Large intestine (tissue), 3 donors: ENCODE measurements around the gene OST4. TPM values are rescaled to one million over a fixed set of nuclear protein-coding genes. Genes with fewer than 3 reads are reported as not detected.

Source experiments
- DNase-seq, 2 donors: peaks; one replicate each; pipeline versions ENCODE4 v3.0.0 to v3.0.0-alpha.2; 2013
- H3K27ac ChIP-seq: one replicate; pipeline ENCODE4 v1.5.1; 2013; ENCODE audit warnings: low read length
- H3K27me3 ChIP-seq: 2 replicates; pipeline ENCODE4 v1.6.1; 2013; ENCODE audit warnings: low read length; ENCODE audit not compliant: control insufficient read depth, insufficient read depth
- H3K36me3 ChIP-seq: 2 replicates; pipeline ENCODE4 v1.6.1; 2013; ENCODE audit warnings: low read length; ENCODE audit not compliant: control insufficient read depth, insufficient read depth
- H3K4me1 ChIP-seq: one replicate; pipeline ENCODE4 v1.6.1; 2013; ENCODE audit warnings: low read length; ENCODE audit not compliant: control insufficient read depth, insufficient read depth
- H3K4me3 ChIP-seq: one replicate; pipeline ENCODE4 v1.5.1; 2013; ENCODE audit warnings: low read length
- H3K9me3 ChIP-seq: one replicate; pipeline ENCODE4 v1.6.1; 2013; ENCODE audit warnings: mild to moderate bottlenecking, low read depth, low read length, moderate library complexity; ENCODE audit not compliant: control insufficient read depth
- WGBS: methylation state at CpG from one replicate; pipeline ENCODE4 v1.1.5; 2013; ENCODE audit warnings: low lambda C conversion rate; ENCODE audit not compliant: insufficient coverage; 5-methylcytosine and 5-hydroxymethylcytosine counted together
- polyA plus RNA-seq: library from polyadenylated mRNA; unstranded; fragments of 120-200 nt; gene quantifications from one replicate; pipeline ENCODE4 v1.2.1, GENCODE V29; 2013

Gene OST4
- polyA plus RNA-seq, 1 donor: 313 TPM

DNA sequence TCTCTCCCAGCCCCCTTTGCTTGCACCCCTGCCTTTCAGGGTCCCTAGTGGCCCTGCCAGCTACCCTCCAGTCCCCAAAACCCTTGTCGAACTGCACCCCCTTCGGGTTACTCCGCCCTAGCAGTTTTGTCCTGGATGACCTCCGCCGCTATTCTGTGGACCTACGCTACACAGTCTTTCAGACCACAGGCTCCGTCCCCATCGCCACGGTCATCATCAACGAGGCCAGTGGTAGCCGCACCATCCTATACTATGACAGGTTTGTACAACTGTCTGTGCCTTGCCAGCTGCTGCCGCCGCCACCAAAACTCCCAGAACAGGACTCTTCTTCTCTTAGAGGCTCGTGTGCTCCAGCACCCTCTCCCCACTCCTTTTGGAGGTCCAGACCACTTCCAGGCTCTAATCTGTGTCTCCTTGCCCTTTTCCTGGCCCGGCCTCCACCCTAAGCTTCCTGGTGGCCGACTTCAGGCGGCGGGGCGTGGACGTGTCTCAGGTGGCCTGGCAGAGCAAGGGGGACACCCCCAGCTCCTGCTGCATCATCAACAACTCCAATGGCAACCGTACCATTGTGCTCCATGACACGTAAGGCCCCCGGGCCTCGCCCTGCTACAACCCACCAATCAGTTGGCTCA, 23.0 kb upstream of the OST4 start:
- H3K4me1 ChIP-seq: peaks cover 66% of the 10 kb centered on the region
- H3K27me3 ChIP-seq: no peaks in the 10 kb centered on the region
- H3K4me3 ChIP-seq: no peak overlapping the region
- 83% methylated on average over 1 of the region's 24 CpGs for whole genome bisulfite sequencing
- no peaks in the 10 kb centered on the region for H3K9me3 ChIP-seq
- H3K36me3 ChIP-seq: peaks cover 46% of the 10 kb centered on the region
- no peak for DNase-seq
- peak overlapping the region; percentile 88 for H3K27ac ChIP-seq

- H3K4me3 ChIP-seq: peak overlapping the region; percentile 4
- peaks cover 43% of the 10 kb centered on the region for H3K36me3 ChIP-seq
- WGBS: no CpG with 5 or more reads among the region's 6 CpGs
- H3K4me1 ChIP-seq: peaks cover 72% of the 10 kb centered on the region
- no peaks in the 10 kb centered on the region for H3K9me3 ChIP-seq
- DNase-seq: peak; percentile 76 to 87
- peak overlapping the region; percentile 88 for H3K27ac ChIP-seq
- H3K27me3 ChIP-seq: no peaks in the 10 kb centered on the region
Observed at GRCh38 chr2:27093430-27094352, 22.2 kb upstream of the OST4 start.

GRCh38 chr2:27092696-27093429, 21.4 kb upstream of the OST4 start:
- H3K4me3 ChIP-seq: no peak overlapping the region
- H3K27me3 ChIP-seq: no peaks in the 10 kb centered on the region
- peak; percentile 92 to 98 for DNase-seq
- peaks cover 39% of the 10 kb centered on the region for H3K36me3 ChIP-seq
- no peaks in the 10 kb centered on the region for H3K9me3 ChIP-seq
- peak overlapping the region; percentile 88 for H3K27ac ChIP-seq
- H3K4me1 ChIP-seq: peaks cover 73% of the 10 kb centered on the region
- WGBS: no CpG with 5 or more reads among the region's 10 CpGs

- peaks cover 73% of the 10 kb centered on the region for H3K4me1 ChIP-seq
- H3K27me3 ChIP-seq: no peaks in the 10 kb centered on the region
- peak overlapping the region; percentile 88 for H3K27ac ChIP-seq
- whole genome bisulfite sequencing: no CpG with 5 or more reads among the region's 25 CpGs
- H3K4me3 ChIP-seq: no peak overlapping the region
- no peaks in the 10 kb centered on the region for H3K9me3 ChIP-seq
- peaks cover 32% of the 10 kb centered on the region for H3K36me3 ChIP-seq
- no peak for DNase-seq
Observed at GRCh38 chr2:27091746-27092695, 20.6 kb upstream of the OST4 start.

- WGBS: no CpG with 5 or more reads among the region's 14 CpGs
- H3K4me3 ChIP-seq: peak overlapping the region; percentile 59
- no peaks in the 10 kb centered on the region for H3K9me3 ChIP-seq
- H3K27ac ChIP-seq: peak overlapping the region; percentile 64
- peaks cover 15% of the 10 kb centered on the region for H3K36me3 ChIP-seq
- H3K27me3 ChIP-seq: no peaks in the 10 kb centered on the region
- peaks cover 56% of the 10 kb centered on the region for H3K4me1 ChIP-seq
- DNase-seq: no peak
Observed at GRCh38 chr2:27089111-27089954, 17.9 kb upstream of the OST4 start.

DNA sequence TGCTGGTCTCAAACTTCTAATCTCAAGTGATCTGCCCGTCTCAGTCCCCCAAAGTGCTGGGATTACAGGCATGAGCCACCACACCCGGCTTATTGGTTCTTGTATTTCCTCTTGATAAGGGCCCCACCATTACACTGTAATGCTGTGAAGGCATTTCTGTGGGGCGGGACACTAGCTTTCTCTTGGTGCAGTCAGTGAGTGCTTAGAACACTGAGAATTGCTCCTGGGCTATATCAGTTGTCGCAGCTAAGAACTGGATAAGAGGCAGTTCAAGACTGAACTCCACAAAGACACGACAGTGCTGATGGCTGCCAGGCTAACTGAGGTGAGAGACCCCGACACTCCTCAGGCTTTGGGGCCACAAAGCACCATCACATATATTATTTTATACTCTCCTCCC, 17.2 kb upstream of the OST4 start:
- Histone ChIP-seq H3K27ac (peak overlapping the region; percentile 64), H3K4me3 (peak overlapping the region; percentile 59)
- WGBS: no CpG with 5 or more reads among the region's 6 CpGs

GRCh38 chr2:27087823-27088410, 16.5 kb upstream of the OST4 start:
- H3K4me1 ChIP-seq: peaks cover 42% of the 10 kb centered on the region
- H3K36me3 ChIP-seq: peaks cover 11% of the 10 kb centered on the region
- 40% methylated on average over 1 of the region's 5 CpGs for WGBS
- H3K27me3 ChIP-seq: no peaks in the 10 kb centered on the region
- DNase-seq: no peak
- H3K4me3 ChIP-seq: peak overlapping the region; percentile 59
- no peaks in the 10 kb centered on the region for H3K9me3 ChIP-seq
- peak overlapping the region; percentile 64 for H3K27ac ChIP-seq

More for the DNA sequence above, 17.2 kb upstream of the OST4 start:
- H3K27me3 ChIP-seq: no peaks in the 10 kb centered on the region
- peaks cover 11% of the 10 kb centered on the region for H3K36me3 ChIP-seq
- no peaks in the 10 kb centered on the region for H3K9me3 ChIP-seq
- peaks cover 49% of the 10 kb centered on the region for H3K4me1 ChIP-seq
- DNase-seq: peak; percentile 45 to 76

DNA sequence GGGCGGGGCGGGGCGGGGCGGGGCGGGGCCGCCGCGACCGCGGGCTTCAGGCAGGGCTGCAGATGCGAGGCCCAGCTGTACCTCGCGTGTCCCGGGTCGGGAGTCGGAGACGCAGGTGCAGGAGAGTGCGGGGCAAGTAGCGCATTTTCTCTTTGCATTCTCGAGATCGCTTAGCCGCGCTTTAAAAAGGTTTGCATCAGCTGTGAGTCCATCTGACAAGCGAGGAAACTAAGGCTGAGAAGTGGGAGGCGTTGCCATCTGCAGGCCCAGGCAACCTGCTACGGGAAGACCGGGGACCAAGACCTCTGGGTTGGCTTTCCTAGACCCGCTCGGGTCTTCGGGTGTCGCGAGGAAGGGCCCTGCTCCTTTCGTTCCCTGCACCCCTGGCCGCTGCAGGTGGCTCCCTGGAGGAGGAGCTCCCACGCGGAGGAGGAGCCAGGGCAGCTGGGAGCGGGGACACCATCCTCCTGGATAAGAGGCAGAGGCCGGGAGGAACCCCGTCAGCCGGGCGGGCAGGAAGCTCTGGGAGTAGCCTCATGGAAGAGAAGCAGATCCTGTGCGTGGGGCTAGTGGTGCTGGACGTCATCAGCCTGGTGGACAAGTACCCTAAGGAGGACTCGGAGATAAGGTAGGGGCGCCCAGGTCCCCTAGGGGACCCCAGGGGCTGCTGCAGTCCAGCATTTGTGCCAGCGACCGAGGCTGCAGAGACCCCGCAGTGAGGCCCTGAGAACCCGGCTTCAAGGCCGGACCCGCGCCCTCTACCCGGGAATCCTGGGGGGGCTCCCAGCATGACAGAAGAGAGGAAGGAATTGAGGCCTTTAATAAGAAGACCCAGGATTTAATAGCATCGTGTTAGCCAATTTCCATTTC, 15.5 kb upstream of the OST4 start, which contains the start of gene KHK:
Gene KHK (plus strand): TSS at position 49 of the 870 bp plus-strand sequence. CDS start 488 bp downstream, at position 537.
- Histone ChIP-seq H3K36me3 (peaks cover 14% of the 10 kb centered on the region), H3K27ac (peak within 1 kb of the TSS; percentile 81), H3K27me3 (no peaks in the 10 kb centered on the region), H3K9me3 (no peaks in the 10 kb centered on the region), H3K4me1 (peaks cover 33% of the 10 kb centered on the region), H3K4me3 (peak within 1 kb of the TSS; percentile 59)
- DNase-seq: peak; percentile 66 to 85
- no CpG with 5 or more reads among the region's 54 CpGs for WGBS
